Inflammatory macrophage treated with lipopolysaccharide for 4 hours (primary cell): ENCODE measurements around the gene PLS3.

Experiments
- DNase-seq: peaks from one replicate; pipeline ENCODE4 v3.0.0-alpha.2; 2020

PLS3 gene

GRCh38 chrX:115573185-115573584 is 12.2 kb downstream of the PLS3 start:
- no peak for DNase-seq

GRCh38 chrX:115576676-115577075 is 15.7 kb downstream of the PLS3 start:
- no peak for DNase-seq

- DNase-seq, result peak; percentile 5
These were observed 18.4 kb downstream of the PLS3 start for GRCh38 chrX:115579327-115579726.

- DNase-seq, result no peak
These were observed 18.9 kb downstream of the PLS3 start for GRCh38 chrX:115579786-115580294.

GRCh38 chrX:115581759-115582615 is 21.0 kb downstream of the PLS3 start:
- DNase-seq, result peak; percentile 5

GRCh38 chrX:115582616-115583495 is 21.9 kb downstream of the PLS3 start:
- DNase-seq, result no peak

GRCh38 chrX:115583496-115584004 is 22.6 kb downstream of the PLS3 start:
- DNase-seq, result no peak

- DNase-seq, result peak; percentile 79
These were observed 23.7 kb downstream of the PLS3 start for GRCh38 chrX:115584696-115585095.

- DNase-seq, result no peak
These were observed 27.2 kb downstream of the PLS3 start for GRCh38 chrX:115588179-115588578.

GRCh38 chrX:115589419-115589818 is 28.4 kb downstream of the PLS3 start:
- no peak for DNase-seq

- DNase-seq, result no peak
These were observed 30.4 kb downstream of the PLS3 start for GRCh38 chrX:115591420-115591819.

- no peak for DNase-seq
These were observed 31.2 kb downstream of the PLS3 start for GRCh38 chrX:115591856-115592842.

- peak; percentile 46 for DNase-seq
These were observed 32.2 kb downstream of the PLS3 start for GRCh38 chrX:115592997-115593734.

GRCh38 chrX:115595049-115595448 is 34.1 kb downstream of the PLS3 start:
- DNase-seq, result no peak

- no peak for DNase-seq
These were observed 37.6 kb downstream of the PLS3 start for GRCh38 chrX:115598556-115598955.

GRCh38 chrX:115602308-115602707 is 41.3 kb downstream of the PLS3 start:
- no peak for DNase-seq

- DNase-seq, result peak; percentile 18
These were observed 41.9 kb downstream of the PLS3 start for GRCh38 chrX:115602729-115603389.

- no peak for DNase-seq
These were observed 42.6 kb downstream of the PLS3 start for GRCh38 chrX:115603534-115604074.

GRCh38 chrX:115606861-115607260 is 45.9 kb downstream of the PLS3 start:
- no peak for DNase-seq

- no peak for DNase-seq
These were observed 48.6 kb downstream of the PLS3 start for GRCh38 chrX:115609621-115610020.
